ENCODE data around the gene CCDC180. TPM values are rescaled to one million over a fixed set of nuclear protein-coding genes. Genes with fewer than 3 reads are reported as not detected.

Gene CCDC180
- total and polyA plus RNA-seq, 9 of the 15 experiments (the other 6 are each of a cell fraction or from before 2014, with no cell fraction given) = 0.56 to 4.2 (median 2.5) TPM

DNA sequence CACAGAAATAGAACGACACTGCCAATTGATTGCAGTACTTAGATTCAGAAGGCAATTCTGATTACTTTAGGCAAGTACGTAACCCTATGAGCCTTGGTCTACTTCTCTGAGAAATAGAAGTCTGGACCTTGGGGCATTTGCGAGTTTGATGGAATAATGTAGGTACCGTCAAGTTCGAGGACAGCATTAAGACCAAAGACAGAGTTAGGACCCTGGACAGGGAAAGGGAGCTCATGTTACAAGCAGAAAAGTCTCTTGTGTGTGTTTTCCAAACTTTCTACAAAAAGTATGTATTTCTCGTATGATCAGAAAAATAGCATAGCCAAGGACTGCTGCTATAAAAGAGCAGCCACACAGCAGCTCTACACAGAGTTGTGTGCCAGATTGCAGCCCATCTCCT, 20.1 kb downstream of the CCDC180 start:
- BruUV-seq (replicated peaks) = no TSS peak
- TF ChIP-seq, protein P1, sequence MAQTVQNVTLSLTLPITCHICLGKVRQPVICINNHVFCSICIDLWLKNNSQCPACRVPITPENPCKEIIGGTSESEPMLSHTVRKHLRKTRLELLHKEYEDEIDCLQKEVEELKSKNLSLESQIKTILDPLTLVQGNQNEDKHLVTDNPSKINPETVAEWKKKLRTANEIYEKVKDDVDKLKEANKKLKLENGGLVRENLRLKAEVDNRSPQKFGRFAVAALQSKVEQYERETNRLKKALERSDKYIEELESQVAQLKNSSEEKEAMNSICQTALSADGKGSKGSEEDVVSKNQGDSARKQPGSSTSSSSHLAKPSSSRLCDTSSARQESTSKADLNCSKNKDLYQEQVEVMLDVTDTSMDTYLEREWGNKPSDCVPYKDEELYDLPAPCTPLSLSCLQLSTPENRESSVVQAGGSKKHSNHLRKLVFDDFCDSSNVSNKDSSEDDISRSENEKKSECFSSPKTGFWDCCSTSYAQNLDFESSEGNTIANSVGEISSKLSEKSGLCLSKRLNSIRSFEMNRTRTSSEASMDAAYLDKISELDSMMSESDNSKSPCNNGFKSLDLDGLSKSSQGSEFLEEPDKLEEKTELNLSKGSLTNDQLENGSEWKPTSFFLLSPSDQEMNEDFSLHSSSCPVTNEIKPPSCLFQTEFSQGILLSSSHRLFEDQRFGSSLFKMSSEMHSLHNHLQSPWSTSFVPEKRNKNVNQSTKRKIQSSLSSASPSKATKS (CRISPR knock-in tag; IDR thresholded peaks at IDR 0.05) = no peak
- TF ChIP-seq TAF9B (IDR thresholded peaks at IDR 0.05; ENCODE audit: partially characterized antibody) = no peak
- TF ChIP-seq, protein P2, sequence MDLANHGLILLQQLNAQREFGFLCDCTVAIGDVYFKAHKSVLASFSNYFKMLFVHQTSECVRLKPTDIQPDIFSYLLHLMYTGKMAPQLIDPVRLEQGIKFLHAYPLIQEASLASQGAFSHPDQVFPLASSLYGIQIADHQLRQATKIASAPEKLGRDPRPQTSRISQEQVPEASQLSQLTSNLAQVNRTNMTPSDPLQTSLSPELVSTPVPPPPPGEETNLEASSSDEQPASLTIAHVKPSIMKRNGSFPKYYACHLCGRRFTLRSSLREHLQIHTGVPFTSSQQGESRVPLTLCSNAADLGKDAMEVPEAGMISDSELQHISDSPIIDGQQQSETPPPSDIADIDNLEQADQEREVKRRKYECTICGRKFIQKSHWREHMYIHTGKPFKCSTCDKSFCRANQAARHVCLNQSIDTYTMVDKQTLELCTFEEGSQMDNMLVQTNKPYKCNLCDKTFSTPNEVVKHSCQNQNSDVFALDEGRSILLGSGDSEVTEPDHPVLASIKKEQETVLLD (IDR thresholded peaks at IDR 0.05) = no peak
- no peak for TF ChIP-seq CEBPG (CRISPR knock-in tag; IDR thresholded peaks at IDR 0.05)
- no peak for TF ChIP-seq CEBPG (tag; conservative IDR thresholded peaks at IDR 0.05 in 1 of 2, IDR thresholded peaks at IDR 0.05 in 1 of 2)
- no peak for TF ChIP-seq ZKSCAN1 (IDR thresholded peaks at IDR 0.05; ENCODE audit: low read depth, low read length)
- TF ChIP-seq, protein P3, sequence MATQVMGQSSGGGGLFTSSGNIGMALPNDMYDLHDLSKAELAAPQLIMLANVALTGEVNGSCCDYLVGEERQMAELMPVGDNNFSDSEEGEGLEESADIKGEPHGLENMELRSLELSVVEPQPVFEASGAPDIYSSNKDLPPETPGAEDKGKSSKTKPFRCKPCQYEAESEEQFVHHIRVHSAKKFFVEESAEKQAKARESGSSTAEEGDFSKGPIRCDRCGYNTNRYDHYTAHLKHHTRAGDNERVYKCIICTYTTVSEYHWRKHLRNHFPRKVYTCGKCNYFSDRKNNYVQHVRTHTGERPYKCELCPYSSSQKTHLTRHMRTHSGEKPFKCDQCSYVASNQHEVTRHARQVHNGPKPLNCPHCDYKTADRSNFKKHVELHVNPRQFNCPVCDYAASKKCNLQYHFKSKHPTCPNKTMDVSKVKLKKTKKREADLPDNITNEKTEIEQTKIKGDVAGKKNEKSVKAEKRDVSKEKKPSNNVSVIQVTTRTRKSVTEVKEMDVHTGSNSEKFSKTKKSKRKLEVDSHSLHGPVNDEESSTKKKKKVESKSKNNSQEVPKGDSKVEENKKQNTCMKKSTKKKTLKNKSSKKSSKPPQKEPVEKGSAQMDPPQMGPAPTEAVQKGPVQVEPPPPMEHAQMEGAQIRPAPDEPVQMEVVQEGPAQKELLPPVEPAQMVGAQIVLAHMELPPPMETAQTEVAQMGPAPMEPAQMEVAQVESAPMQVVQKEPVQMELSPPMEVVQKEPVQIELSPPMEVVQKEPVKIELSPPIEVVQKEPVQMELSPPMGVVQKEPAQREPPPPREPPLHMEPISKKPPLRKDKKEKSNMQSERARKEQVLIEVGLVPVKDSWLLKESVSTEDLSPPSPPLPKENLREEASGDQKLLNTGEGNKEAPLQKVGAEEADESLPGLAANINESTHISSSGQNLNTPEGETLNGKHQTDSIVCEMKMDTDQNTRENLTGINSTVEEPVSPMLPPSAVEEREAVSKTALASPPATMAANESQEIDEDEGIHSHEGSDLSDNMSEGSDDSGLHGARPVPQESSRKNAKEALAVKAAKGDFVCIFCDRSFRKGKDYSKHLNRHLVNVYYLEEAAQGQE (IDR thresholded peaks at IDR 0.05; ENCODE audit: borderline replicate concordance) = peak; percentile 38; the same call in 1 of the 2 replicates
- TF ChIP-seq, protein P3 (CRISPR knock-in tag; IDR thresholded peaks at IDR 0.05; ENCODE audit: low read depth) = no peak
- TF ChIP-seq, protein P4, sequence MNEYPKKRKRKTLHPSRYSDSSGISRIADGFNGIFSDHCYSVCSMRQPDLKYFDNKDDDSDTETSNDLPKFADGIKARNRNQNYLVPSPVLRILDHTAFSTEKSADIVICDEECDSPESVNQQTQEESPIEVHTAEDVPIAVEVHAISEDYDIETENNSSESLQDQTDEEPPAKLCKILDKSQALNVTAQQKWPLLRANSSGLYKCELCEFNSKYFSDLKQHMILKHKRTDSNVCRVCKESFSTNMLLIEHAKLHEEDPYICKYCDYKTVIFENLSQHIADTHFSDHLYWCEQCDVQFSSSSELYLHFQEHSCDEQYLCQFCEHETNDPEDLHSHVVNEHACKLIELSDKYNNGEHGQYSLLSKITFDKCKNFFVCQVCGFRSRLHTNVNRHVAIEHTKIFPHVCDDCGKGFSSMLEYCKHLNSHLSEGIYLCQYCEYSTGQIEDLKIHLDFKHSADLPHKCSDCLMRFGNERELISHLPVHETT (CRISPR knock-in tag; conservative IDR thresholded peaks at IDR 0.05 in 1 of 2, IDR thresholded peaks at IDR 0.05 in 1 of 2) = no peak

More for the DNA sequence above, 20.1 kb downstream of the CCDC180 start:
- intact Hi-C loops (cut with micrococcal nuclease) (no loop called here), in situ Hi-C loops (cut with MboI) (no loop called here)
- no peak for FAIRE-seq
- no peak overlapping the region for H2AFZ ChIP-seq (ENCODE audit: low read depth, low read length)
- no peak overlapping the region for H3K9ac ChIP-seq (ENCODE audit: insufficient read depth in 1 of 2, low read depth in 2 of 2, low read length in 2 of 2)
- no peak overlapping the region for H3K4me2 ChIP-seq (ENCODE audit: insufficient read depth, low read length)
- no peak for DNase-seq (ENCODE audit: extremely low read depth in 1 of 4, low spot score in 3 of 4)
- CTCF ChIA-PET (ENCODE audit: low intra/inter-chr PET ratio) = no interaction called here
- H3K27me3 ChIP-seq (ENCODE audit: control insufficient read depth in 2 of 2, insufficient read depth in 2 of 2, low read length in 2 of 2) = no peaks in the 10 kb centered on the region
- no peaks in the 10 kb centered on the region; a peak in 2 of 5 replicates for H3K4me1 ChIP-seq (replicated peaks in 1 of 2; ENCODE audit: control insufficient read depth in 2 of 2, insufficient read depth in 2 of 2, low read length in 2 of 2)
- no peak overlapping the region for H3K27ac ChIP-seq (ENCODE audit: extremely low read depth, low read depth, low read length)
- POLR2A ChIA-PET = interaction anchor here (1.6 kb wide), 1 partner anchor 28 kb away, joined by 3 read pairs; no protein-coding TSS in a partner anchor
- no peak for ATAC-seq
- no peaks in the 10 kb centered on the region for H3K36me3 ChIP-seq (ENCODE audit: control insufficient read depth, insufficient read depth, low read length)
- WGBS (ENCODE audit: insufficient coverage, low coverage, missing lambda C conversion rate) = 69% methylated on average over 6 of the region's 6 CpGs
- H3K9me3 ChIP-seq (replicated peaks; ENCODE audit: control insufficient read depth, insufficient read depth, low read depth, low read length) = no peaks in the 10 kb centered on the region
- no peak overlapping the region for H3K4me3 ChIP-seq
- no peaks in the 10 kb centered on the region for H4K20me1 ChIP-seq (replicated peaks; ENCODE audit: control insufficient read depth, insufficient read depth, low read length)
- H3K9me1 ChIP-seq (ENCODE audit: control insufficient read depth, insufficient read depth, low read length) = no peaks in the 10 kb centered on the region
- no peaks in the 10 kb centered on the region for H3K79me2 ChIP-seq (ENCODE audit: control insufficient read depth, insufficient read depth, low read length)

Measured in K562 (cell line).